ENCODE results near the gene UBB.
A peak's percentile ranks its signal among the peaks of the same experiment; 100 is the strongest.

Gene UBB

DNA sequence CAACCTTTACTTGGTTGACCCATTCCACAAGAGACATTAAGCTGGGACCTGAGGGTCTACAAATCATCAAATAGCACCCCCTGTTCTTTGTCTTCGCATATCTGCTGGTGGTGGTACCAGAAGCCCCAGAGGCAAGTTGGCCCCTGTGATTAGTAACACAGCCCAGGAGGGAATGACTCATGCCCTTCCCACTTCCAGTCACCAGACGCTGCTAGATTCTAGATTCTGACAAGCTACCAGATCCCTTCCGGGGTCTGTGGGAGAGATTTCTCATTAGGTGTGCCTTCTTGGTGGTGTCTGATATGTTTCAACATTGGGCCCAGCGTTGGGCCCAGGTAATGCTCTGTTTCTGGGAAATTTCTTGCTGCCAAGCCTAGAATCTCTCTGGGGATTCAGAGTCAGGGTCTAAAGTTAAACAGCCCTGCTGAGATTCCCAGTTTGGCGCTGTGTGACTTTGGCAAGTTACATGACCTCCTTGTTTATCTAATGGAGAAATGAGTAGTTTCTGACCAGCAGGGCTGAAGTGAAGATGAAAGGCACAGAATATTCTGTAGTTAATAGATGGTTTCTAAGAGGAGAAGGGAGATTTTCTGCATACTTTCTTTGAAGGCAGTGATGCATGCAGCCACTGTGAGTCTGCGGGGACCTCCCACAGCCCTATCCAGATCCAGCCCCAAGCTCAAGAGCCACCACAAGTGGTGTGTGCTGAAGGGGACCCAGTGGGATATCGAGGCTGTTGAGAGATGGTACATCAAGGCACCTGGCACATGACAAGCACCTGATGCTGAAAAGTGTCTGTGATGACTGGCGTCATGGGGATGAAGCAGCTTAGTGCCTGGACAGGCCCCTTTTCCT lies 38.4 kb downstream of the UBB start:
- peak; percentile 70 for DNase-seq

DNA sequence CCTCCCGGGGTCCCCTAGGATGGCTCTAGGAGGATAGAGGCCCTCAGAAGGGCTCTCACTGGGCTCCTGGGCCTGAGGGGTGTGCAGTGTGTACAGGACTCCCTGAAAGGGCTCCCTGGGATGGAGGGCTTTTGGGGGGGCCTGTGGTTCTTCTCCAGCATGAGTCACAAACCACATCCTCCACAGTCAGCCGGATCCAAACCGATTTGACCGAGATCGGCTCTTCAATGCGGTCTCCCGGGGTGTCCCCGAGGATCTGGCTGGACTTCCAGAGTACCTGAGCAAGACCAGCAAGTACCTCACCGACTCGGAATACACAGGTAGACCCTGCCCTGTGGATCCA lies 39.0 kb downstream of the UBB start:
- DNase-seq: no peak

DNA sequence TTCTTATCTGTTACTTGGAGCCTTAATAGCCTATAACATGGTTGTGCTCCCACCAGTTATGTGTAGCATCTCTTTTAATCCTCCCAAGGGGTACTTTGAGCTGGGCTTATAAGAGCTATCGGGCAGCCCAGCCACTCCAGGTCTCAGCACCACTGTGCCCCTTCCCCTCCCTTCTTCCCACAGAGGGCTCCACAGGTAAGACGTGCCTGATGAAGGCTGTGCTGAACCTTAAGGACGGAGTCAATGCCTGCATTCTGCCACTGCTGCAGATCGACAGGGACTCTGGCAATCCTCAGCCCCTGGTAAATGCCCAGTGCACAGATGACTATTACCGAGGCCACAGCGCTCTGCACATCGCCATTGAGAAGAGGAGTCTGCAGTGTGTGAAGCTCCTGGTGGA lies 41.5 kb downstream of the UBB start:
- DNase-seq: no peak

GRCh38 chr17:16423226-16423872 lies 42.5 kb downstream of the UBB start:
- no peak for DNase-seq

DNA sequence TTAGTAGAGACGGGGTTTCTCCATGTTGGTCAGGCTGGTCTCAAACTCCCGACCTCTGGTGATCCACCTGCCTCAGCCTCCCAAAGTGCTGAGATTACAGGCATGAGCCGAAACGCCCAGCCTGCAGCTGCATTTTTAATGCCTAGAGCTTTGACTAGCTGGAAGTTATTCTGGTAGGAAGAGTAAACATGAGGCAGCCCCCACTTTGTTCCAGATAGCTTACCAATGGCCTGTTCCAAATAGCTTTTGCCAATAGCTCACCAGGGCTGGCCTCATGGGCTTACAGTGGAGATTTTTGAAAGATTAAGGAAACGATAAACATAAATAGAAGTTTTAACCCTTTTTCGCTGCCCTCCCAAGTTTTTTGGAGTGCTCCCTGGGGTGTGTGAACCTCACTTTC lies 44.3 kb downstream of the UBB start:
- DNase-seq: no peak

GRCh38 chr17:16425698-16426659 lies 45.1 kb downstream of the UBB start:
- DNase-seq: no peak

DNA sequence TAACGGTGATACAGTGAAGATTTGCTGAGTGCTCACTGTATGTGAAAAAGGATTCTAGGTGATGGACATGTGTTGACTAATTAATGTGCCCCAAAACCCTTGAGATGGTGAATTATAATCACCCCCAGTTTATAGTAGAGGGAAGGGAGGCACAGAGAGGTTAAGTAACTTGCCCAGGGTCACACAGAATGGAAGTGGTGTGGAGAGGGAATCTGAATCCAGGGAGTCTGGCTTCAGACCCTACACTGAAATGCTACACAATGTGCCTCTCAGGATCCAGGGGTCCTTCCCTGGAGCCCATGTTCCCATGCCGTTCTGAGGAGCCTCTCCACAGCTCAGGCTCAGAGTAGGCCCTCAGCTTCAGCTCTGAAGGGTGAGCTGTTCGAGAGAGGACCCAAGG lies 46.1 kb downstream of the UBB start:
- DNase-seq: no peak

DNA sequence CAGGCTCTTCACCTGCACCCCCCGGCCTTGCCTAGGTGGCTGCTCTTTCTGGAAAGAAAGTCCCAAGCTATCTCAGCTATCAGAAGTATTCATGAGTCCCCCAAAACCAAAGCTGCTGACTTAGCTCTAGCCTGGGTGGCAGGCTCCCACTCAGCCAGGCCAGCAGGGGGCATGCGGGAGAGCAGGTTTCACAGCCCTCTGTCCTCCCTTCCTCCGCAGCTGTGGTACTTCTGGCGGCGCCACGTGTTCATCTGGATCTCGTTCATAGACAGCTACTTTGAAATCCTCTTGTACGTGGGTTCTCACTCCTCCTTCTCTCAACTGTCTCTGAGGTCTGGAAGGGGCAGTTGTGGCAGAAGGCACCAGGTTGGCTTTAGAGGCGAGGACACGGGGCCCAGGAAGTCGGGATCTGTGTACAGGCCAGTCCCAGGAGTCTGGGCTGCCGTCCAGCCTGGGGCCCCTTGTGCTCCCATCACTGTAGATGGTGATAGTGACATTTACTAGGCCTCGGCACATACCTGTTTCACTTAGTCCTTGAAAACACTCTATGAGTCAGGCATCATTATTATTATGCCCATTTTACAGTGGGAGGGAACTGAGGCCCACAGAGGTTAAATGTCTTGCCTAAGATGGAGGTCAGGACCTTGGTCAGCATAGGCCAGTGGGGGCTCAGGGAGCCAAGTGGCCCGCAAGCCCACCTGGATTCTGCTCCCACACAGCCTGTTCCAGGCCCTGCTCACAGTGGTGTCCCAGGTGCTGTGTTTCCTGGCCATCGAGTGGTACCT lies 47.4 kb downstream of the UBB start:
- no peak for DNase-seq

- no peak for DNase-seq
These were observed 48.2 kb downstream of the UBB start for GRCh38 chr17:16429083-16429482.

GRCh38 chr17:16430650-16431049 lies 49.8 kb downstream of the UBB start:
- DNase-seq: no peak

- DNase-seq: no peak
These were observed 51.1 kb downstream of the UBB start for GRCh38 chr17:16432017-16432416.
